Measurements from ENCODE around the gene NKX3-2. TPM values are rescaled to one million over a fixed set of nuclear protein-coding genes. Genes with fewer than 3 reads are reported as not detected.

The NKX3-2 gene
- total RNA-seq, 1 donor from 2014 or later, result not detected

DNA sequence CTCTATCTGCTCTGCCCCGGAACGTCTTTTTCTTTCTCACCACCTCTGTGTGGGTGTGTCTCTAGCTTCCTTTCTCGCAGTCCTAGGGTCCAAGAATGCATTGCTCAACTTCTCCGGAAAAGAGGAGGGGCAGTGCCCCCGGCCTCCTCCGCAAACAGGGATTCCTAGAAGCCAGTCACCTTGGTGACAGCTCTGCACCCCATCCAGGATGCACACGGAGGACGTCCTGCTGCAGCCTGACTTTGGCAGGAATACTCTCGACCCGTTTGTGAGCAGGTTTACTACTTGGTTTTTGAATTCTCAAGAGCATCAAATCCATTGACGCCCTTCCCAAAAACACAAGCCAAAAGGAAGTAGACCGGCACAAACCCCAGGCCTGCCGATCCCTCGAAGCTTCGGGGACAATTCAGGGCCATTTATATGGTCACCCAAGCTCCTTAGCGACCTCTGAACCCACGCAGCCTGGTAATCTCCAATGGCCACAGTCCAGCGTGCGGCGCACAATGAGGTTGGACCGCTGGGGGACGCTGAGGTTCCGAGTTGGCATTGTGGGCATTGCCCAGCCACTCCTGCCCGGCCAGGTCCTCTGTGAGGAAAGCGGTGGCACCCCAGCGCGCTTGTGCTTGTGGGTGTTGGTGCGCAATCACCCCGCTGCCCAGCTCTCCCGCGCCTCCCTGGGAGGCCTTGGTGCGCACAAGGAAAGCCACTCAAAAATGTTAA lies 9.8 kb downstream of the NKX3-2 start:
- no peak for ATAC-seq
- DNase-seq (ENCODE audit: low spot score), result no peak

DNA sequence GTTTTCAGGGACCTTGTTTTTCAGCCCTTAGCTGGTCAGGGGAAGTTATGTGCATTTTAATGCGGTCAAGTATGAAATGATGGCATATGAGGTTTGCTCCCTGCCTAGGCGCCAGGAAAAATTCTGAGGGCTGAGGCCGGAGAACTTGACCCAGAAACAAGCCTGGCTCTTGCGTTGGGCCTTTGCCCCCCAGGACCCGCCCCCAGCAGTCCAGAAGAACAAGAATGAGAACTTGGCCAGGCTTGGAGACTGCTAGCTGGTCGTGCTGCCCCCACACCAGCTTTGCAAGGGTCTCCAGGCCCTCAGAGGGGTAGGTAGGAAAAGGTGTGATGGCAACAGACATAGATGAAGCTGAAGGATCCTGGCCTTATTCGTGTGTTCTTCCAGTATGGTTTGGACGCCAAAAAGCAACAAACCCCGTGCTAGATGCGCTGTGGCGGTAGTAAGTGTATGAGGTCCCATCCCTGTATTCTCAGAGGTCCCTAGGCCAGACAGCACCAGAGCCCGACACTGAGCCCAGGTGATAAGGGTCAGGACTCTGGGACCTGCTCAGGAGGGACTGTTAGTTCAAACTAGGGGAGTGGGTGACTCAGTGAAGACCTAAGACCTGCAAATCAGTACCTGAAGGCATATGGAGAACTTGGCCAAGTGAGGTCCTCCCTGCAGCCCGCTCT lies 10.5 kb downstream of the NKX3-2 start:
- no peak for DNase-seq (ENCODE audit: low spot score)

GRCh38 chr4:13531625-13531998 lies 12.7 kb downstream of the NKX3-2 start:
- no peak for ATAC-seq
- DNase-seq (ENCODE audit: low spot score), result no peak

More for the DNA sequence above, 10.5 kb downstream of the NKX3-2 start:
- ATAC-seq, result no peak

DNA sequence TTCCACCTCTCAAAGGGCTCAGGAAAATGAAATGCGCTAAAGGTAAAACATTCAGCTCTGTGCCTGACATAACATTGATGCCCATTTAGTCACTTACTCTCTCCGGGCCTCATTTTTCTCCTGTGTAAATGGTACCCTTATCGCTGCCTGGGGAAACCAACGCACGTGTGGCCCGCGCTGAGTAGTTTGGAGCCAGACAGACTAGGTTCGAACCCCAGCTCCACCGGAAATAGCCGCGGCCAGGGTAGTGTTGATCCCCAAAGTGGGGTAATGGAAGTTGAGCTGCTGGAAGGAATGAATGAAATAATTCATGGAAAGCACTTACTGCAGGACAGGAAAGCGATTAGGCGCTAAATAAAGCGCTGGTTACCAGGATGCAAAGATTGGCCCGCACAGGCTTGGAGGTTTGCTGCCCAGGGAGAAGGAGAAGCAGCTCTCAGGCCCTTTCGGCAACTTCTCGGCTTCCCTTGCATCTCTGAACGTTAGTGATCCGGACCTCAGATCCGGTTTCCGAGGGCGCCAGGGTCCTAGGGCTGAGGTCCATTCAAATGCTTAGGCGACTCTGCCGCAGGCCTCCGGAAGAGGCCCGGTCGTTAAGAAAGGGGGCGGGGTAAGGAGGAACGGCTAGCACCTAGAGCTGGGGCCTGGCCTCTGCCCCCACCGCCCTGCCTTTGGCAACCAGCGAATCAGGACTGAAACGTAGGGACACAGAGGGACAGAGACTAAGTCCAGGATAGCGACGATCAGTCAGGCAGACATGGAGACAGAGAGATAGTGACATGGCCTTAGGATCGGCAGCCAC lies 13.3 kb downstream of the NKX3-2 start:
- DNase-seq (ENCODE audit: low spot score) (no peak), ATAC-seq (no peak)

DNA sequence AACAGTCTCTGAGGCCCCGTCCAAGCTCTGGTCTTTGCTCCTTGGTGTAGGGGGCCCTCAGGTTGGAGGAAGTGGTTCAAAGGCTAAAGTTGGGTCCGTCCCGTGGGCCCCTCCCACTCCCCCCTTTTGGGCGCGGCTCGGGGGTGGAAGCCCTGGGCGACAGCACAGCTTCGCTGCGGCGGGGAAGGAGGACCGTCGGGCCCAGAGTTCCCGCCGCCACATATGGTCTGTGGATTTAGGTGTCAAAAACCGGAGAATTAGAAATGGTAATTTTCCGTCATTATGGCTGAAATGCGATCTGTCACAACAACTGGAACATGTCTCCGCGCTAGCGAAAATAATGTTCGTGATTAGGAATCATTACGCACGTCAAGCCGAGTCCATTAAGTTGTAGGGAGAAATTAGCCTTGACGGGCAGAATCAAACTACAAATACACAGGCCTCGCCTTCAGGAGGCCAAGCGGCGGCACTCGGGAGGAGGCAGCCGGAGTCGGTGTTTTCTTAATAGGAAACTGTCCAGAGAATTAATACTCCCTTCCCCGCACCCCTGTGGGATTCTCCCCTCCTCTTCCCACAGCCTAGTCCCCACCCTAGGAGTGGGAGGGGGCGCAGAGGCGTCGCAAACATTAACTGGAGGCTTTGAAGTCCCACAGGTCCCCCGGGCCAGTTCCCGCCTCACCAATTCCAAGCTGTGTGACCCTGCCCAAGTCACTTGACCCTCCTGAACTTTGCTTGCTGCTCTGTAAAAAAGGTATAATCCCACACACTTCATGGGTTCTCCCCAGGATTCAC lies 15.0 kb downstream of the NKX3-2 start:
- no peak for ATAC-seq
- no peak for DNase-seq (ENCODE audit: low spot score)

DNA sequence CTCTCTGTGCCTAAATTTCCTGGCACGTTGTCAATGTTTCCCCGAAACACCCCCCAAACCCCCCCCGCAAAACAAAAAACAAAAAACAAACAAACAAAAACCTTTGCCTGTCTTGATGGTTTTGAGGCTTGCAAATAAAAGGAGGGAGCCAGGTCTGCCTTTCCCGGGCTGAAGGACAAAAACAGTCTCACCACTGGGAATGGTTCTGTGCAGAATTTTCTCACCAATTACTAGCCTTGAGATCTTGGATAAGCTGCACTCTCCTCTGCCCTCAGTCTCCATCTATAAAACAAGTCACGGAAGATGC lies 15.5 kb downstream of the NKX3-2 start:
- DNase-seq (ENCODE audit: low spot score), result no peak

GRCh38 chr4:13527981-13528820 lies 16.1 kb downstream of the NKX3-2 start:
- ATAC-seq (no peak), DNase-seq (ENCODE audit: low spot score) (no peak)

More for the DNA sequence above, 15.5 kb downstream of the NKX3-2 start:
- ATAC-seq, result no peak

- ATAC-seq, result no peak
- no peak for DNase-seq (ENCODE audit: low spot score)
Measured at GRCh38 chr4:13527192-13527980, 16.9 kb downstream of the NKX3-2 start.

GRCh38 chr4:13526658-13527057 lies 17.6 kb downstream of the NKX3-2 start:
- DNase-seq (ENCODE audit: low spot score), result no peak
- no peak for ATAC-seq

DNA sequence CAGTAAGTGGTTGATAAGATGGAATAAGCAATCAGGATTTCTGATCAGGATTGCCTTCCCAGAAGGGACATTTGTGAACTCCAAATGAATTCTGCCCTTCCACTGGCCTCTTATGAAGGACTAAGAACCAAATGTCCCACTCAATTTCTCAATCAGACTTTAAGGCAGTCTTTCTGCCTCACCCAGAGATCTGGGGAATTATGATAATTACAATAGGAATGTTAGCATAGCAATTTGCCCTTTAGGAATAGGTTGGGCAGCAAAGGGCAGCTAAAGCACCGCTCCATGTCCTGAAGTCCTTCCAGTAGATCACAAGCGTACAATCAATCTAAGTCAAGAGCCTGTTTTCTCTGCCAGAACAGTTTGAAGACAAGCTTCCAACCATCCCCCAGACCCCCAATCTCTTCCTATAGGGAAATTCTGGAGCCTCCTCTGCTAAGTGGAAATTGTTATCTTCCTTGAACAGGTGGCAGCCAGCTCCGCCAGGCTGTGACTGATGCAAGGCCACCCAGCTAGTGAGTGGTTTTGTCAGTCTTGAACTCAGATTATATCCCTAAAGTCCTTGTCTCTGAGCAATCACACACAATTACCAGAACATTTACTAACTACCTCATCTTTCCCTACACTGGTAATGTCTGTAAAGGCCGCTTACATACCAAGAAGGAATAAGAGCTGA lies 18.6 kb downstream of the NKX3-2 start:
- ATAC-seq, result no peak

DNA sequence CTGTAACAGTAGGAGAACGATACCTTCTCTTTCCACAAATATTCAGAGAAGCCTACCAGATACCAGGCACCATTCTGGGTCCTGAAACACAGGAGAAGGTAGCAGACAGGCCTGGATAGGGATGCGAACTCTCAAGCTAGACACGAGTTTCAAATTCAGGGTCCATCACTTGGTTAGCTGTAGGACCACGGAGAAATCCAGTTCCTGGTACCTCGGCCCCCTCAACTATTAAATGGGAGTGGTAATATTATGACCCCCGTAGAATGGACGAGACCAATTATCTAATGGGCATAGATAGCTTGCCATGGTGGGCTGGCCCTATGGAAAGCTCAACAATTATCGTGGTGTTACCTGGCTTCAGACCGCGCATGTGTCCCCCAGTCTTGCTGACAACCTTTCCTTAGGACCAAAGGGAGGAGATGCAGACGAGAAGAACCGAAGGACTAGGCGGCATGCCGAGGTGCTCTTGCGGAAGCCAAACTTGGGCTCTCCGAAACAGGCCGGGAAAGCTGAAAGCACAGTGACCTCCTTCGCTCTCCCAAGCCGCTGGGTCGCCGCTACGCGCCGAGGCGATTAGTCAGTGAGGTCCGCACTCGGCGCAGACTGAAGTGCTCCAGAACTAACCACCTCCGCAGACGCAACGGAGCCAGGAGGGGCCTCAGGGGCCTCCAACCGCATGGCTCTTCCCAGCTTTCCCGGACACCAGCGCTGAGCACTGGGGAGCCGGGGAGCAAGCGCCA lies 19.6 kb downstream of the NKX3-2 start:
- ATAC-seq, result no peak
- DNase-seq (ENCODE audit: low spot score), result no peak

More for the DNA sequence above, 18.6 kb downstream of the NKX3-2 start:
- no peak for DNase-seq (ENCODE audit: low spot score)

- DNase-seq (ENCODE audit: low spot score), result no peak
- ATAC-seq, result no peak
Measured at GRCh38 chr4:13523591-13524503, 20.5 kb downstream of the NKX3-2 start.

- ATAC-seq, result no peak
- DNase-seq (ENCODE audit: low spot score), result no peak
Measured at GRCh38 chr4:13523105-13523477, 21.2 kb downstream of the NKX3-2 start.

- no peak for DNase-seq (ENCODE audit: low spot score)
- ATAC-seq, result no peak
Measured at GRCh38 chr4:13522282-13523104, 21.8 kb downstream of the NKX3-2 start.

DNA sequence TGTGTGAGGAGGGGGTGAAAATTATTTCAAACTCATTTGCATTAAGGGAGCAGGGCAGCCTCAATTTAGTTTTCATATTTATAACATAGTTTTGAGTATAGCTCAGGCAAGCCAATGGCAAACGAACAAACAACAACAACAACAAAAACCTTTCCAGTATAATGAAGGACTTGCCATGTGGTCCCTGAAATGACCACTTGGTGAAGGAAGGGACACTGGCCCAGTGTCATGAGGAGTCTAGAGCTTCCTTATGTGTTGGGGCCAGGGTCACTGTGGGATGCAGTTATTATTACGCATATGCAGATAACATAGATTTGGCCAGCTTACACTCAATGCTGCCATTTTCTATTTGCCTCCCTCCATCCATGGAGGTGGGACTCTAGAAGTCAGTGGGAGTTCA lies 23.3 kb downstream of the NKX3-2 start:
- DNase-seq (ENCODE audit: low spot score), result no peak
- no peak for ATAC-seq

DNA sequence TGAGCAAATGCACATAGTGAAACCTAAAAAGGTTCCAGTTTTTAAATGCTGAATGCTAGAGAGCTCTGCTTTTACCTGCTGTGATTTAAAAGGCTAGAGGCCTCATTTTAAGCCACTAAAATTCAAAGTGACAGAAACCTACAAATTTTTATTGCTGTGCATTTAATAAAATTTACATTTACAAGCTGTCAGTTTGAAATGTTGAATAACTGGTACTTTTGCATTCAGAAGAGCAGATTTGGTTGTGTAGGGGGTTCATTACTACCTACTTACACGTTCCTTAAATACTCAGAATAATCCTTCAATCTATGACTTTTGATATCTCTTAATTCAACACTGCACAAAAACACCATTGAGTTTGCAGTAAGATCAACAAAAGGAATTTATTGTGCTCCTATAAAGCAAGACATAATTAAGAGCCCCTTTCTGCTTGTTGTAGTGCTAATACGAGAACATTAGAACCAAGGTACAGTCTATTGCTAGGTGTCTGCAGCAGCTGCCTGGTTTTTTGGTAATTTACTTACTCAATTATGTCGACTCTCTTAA lies 27.9 kb downstream of the NKX3-2 start:
- ATAC-seq, result no peak
- no peak for DNase-seq (ENCODE audit: low spot score)

Measured in left lobe of liver (tissue), 2 donors.